ENCODE measurements around the gene KRT84.

- peak in 1 of 6 experiments; percentile 24 for TF ChIP-seq CTCF (IDR thresholded peaks at IDR 0.05)
- TF ChIP-seq POLR2A (IDR thresholded peaks at IDR 0.05): no peak
These were observed 10.4 kb upstream of the KRT84 start for GRCh38 chr12:52395761-52396434.
